ENCODE measurements around the gene OR1A1.
"Not testable (repeated sequence)": the region's sequence is repeated elsewhere in the genome, so short reads cannot be mapped to it uniquely, and the experiment has no call there.

Gene OR1A1, protein sequence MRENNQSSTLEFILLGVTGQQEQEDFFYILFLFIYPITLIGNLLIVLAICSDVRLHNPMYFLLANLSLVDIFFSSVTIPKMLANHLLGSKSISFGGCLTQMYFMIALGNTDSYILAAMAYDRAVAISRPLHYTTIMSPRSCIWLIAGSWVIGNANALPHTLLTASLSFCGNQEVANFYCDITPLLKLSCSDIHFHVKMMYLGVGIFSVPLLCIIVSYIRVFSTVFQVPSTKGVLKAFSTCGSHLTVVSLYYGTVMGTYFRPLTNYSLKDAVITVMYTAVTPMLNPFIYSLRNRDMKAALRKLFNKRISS

DNA sequence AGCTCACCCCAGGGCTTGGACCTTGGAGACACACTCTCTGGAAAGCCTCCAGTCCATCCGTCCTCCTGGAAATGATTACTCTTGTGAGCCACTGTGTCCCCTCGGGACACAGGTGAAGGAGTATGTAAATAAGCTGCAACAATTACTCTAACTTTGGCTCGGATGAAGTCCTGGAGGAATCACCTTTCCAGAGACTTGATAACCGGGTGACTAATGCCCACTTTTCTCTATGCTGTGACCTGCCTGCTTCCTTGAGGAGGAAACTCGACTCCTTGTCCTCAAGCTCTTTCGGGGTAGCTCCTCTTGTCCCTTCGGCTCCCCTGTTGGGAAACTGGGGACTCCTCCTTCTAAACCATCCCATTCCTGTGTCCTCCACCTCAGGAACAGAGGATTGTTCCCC is at the start of gene OR1A1:
OR1A1 (plus strand) TSS at position 301 of the 400 bp plus-strand sequence. CDS start 7,954 bp downstream, outside the sequence.
- ATAC-seq = no peak

DNA sequence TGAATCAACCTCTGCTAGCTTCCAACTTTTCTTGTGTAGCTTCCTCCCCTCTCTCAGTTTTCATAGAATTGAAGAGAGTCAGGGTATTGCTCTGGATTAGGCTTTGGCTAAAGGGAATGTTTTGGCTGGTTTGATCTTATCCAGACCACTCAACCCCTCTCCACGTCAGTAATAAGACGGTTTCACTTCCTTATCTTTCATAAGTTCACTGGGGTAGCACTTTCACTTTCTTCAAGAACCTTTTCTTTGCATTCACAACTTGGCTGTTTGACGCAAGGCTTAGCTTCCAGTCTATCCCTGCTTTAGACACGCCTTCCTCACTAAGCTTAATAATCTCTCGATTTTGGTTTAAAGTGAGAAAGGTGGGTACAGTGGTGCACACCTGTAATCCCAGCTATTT is 39.9 kb upstream of the OR1A1 start:
- no peak for ATAC-seq

DNA sequence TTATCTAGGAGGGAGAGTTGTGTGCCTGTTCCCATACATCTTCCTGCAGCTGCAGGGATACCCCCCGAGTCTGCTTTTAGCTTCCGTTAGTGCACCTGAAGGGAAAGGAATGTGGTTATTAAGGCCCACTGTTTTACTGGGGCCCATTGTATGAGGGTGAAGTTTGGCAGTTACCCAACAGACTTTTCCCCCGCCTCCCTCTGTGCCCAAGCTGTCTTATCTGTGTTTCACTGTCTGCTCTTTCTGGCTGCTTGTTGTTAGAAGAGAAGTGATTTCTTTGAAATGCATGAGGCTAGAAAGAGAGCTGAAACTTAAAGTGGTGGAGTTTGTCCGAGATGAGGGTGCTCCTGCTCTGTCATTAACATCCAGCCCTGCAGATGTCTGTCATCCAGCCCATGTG is 17.5 kb upstream of the OR1A1 start:
- no peak for ATAC-seq

DNA sequence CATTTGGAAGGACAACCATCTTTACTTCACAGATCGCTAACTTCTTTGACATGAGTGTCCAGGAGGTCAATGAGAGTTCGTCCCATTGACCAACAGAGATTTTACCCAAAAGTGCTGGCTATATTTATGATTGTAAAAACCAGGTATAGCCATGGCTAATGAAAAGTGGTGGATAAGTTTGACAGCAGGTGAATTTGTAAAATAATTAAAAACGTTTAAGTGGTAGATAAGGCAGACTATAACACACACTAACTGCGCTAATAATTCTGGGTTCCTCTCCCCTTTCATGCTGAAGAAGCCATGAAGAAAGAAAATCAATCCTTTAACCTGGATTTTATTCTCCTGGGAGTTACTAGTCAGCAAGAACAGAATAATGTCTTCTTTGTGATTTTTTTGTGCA is 10.2 kb upstream of the OR1A1 start, which contains the start of gene OR1A2:
OR1A2 (plus strand) TSS at position 301 of the 400 bp plus-strand sequence; CDS start at position 301, 0 bp downstream.
- ATAC-seq = no peak

DNA sequence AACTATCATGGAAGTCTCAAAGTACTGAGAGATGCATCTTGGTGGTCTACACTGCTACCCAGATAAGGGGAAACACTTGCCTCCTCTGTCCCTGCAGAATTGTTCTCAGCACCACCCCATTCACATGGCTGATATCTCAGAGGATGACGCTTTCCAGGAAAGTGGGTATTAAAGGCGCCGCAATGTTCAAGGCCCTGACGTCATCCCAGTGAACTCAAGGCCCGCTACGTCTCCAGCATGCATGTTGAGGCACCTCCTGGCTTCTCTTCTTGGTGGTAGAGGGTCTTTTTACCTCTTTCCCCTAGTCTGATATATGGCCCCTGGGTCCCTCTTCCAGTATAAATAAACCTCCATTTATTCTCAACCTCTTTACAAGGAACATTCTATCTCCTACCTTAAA is 1.0 kb downstream of the OR1A1 start:
- ATAC-seq = no peak

DNA sequence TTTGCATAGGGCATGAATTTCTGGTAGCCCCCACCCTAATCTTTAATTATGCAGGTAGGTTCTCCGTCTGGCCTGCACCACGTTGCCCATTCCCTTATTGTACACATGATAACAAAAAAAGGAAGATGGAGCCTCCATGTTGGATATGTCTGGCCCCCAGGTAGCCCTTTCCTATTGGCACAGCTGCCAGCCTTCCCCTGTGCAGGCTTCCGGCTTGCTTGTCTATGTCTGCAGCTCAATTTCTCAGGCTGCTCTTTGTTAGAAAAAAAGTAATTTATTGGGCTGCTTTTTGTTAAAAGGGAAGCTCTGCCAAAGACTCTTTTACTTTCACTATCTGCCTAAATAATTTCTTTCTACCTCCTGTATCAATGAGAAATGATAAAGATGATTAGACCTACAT is 5.5 kb downstream of the OR1A1 start:
- no peak for ATAC-seq

DNA sequence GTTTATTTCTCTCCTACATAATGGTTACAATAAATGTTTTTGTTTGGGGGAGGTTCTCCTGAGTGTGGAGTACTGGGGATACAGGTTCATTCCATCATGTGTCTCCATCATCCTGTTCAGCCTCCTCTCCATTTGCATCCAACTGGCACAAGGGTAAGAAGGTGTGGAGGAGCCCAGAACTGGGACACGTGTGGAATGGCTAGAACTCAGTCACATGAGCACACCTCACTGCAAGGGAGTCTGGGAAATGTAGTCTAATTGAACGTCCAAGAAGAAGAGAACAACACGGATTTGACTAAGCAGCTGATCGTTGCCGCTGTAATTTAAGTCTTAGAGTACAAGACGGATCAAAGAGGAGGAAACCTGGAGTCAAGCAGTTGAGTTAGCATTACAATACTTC is 6.1 kb downstream of the OR1A1 start:
- no peak for ATAC-seq

DNA sequence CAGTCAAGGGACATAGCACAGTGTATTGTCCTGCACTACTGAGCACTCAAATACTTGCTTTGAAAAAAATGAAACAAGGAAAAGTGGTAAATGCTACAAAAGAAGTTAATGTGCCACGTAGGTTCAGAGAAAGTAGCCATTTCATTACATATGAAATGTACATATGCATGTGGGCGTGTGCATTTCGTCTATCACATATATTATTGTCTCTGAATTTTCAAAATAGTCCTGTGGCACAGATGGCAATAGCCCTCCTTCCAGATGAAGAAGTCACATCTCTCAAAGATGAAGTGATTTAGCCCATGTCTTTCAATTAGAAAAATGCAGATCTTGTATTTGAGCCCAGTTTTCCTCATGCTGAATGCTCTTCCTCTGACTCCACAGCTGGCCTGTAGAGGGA is 12.5 kb downstream of the OR1A1 start:
- ATAC-seq = not testable (repeated sequence)

DNA sequence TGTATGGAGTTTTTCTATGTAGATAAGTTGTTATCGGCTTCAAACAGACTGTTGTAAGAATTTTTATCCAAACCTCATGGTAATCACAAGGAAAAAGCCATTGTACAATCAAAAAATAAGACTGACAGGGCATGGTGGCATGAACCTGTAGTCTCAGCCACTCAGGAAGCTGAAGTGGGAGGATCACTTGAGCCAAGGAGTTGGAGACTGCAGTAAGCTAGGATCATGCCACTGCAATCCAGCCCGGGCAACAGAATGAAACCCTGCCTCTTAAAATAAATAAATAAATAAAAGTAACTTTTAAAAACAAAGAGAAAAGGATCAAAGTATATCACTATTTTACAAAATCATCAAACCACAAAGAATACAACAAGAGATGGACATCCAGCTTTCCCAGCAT is 14.4 kb downstream of the OR1A1 start:
- no peak for ATAC-seq

DNA sequence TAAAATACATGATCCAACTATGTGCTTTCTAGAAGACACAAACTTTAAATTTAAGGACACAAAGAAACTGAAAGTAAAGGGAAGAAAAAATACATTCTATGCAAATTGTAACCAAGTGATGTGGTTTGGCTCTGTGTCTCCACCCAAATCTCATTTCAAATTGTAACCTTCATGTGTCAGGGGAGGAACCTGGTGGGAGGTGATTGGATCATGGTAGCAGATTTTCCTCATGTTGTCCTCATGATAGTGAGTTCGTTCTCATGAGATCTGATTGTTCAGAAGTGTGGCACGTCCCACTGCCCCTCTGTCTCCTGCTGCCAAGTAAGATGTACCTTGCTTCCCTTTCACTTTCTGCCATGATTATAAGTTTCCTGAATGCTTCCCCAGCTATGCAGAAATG is 15.0 kb downstream of the OR1A1 start:
- no peak for ATAC-seq

DNA sequence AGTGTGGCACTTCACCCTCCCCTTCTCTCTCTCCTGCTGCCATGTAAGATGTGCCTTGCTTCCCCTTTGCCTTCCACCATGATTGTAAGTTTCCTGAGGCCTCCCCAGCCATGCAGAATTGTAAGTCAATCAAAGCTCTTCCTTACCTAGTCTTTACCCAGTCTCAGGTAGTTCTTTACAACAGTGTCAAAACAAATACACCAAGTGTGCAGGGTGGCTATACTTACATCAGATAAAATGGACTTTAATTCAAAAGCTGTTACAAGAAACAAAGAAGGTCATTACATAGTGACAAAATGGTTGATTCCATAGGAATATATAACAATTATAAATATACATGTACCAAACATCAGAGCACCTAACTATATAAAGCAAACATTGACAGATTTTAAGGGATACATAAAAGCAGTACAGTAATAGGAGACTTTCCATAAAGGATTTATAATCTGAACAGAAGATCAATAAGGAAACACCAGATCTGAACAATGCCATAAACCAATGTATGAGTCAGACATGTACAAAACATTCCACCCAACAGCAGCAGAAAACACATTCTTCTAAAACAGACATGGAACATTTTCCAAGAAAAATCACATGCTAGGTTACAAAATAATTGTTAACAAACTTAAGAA is 17.4 kb downstream of the OR1A1 start:
- ATAC-seq = not testable (repeated sequence)

DNA sequence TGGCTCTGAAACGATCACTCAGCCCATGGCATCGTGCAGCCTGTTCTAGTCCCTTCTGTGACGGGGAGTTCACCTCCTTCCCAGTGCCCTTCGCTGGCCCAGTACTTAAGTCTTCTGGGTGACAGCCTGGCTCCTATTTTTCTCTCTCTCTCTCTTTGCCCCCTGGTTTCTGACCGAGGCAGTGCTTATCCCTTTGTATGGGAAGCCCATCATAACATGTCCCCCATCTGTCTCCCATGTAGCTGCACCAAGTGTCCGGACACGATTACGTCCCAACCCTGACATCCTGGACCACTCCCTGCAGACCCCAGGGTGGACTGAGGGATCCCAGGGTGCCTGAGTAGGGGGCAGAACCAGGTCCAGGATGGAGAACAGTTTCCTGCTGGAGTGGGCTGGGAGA is 24.8 kb downstream of the OR1A1 start:
- ATAC-seq = not testable (repeated sequence)

DNA sequence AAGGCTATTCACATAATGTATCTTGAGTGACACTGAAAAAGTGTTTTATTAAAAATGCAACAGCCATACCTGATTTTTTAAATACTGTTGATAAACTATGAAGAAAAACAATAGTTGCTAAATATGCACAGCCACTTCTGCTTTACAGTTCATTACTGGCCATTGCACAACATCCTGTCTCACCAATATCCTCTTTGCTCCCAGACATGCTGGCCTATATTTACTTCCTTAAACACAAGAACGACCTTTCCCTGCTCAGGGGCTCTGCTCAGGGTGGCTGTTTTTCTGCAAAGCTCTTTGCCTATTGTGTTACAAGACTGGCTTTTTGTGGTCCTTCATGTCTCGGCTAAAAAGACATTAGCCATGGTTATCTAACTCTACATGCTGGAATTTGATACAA is 31.2 kb downstream of the OR1A1 start:
- not testable (repeated sequence) for ATAC-seq

DNA sequence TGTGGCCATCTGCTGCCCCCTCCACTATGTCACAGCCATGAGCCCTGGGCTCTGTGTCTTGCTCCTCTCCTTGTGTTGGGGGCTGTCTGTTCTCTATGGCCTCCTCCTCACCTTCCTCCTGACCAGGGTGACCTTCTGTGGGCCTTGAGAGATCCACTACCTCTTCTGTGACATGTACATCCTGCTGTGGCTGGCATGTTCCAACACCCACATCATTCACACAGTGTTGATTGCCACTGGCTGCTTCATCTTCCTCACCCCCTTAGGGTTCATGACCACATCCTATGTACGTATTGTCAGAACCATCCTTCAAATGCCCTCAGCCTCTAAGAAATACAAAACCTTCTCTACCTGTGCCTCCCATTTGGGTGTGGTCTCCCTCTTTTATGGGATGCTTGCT is 33.6 kb downstream of the OR1A1 start:
- not testable (repeated sequence) for ATAC-seq

DNA sequence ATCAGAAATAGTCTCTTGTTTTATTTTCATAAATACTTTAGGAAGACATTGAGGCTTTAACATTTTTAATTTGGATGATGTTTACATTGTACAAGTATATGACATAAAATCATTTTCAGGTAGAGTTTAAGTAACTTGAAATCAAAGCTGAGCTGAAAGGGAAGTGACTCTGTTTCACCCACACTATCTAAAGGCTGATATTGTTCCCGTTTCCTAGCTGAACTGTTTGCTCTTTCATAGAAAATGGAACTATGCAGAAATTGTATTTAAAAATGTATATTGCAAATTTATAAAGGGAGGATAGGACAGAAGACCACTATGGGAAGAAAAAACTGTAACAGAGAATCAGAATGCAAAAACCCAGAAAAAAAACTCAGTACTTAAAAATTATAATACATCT is 37.4 kb downstream of the OR1A1 start:
- ATAC-seq = not testable (repeated sequence)

DNA sequence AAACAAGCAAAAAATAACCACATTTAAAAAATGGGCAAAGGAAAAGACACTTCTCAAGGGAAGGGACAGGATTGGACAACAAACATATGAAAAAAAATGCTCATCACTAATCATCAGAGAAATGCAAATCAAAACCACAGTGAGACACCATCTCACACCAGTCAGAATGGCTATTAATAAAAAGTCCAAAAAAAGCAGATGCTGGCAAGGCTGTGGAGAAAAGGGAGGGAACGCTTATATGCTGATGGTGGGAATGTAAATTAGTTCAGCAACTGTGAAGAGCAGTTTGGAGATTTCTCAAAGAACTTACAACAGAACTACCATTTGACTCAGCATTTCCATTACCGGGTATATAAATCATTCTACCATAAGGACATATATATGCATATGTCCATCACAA is 41.5 kb downstream of the OR1A1 start:
- ATAC-seq = not testable (repeated sequence)

DNA sequence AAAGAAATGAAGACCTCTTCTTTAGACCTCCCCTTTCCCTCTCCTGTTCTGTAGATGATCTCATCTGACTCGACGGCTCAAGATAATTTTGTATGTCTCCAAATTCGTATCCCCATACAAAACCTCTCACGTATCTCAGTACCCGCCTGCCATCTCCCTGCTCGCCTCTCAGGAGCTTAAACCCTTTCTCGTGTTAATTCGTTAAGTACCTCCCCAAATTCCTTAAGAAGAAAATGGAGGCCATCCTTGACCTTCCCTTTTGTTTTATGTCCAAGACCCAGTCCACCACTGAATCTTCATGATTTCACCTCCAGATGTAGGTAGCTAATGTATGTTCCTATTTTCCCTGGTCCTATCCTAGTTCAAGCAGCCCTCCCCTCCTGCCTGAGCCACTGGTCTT is 49.1 kb downstream of the OR1A1 start:
- no peak for ATAC-seq

DNA sequence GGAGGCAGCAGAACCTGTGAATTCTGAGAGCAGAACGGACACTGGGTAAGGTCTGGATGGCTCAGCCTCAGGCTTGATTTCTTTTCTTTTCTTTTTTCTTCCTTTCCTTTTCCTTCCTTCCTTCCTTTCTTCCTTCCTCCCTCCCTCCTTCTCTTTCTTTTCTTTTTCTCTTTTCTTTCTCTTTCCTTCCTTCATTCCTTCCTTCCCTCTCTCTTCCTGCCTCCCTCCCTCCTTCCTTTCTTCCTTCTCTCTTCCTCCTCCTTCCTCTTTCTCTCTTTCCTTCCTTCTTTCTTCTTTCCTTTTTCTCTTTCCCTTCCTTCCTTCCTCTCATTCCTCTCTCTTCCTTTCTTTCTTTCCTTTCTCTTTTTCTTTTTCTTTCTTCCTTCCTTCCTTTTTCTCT is 52.7 kb downstream of the OR1A1 start:
- ATAC-seq = no peak

DNA sequence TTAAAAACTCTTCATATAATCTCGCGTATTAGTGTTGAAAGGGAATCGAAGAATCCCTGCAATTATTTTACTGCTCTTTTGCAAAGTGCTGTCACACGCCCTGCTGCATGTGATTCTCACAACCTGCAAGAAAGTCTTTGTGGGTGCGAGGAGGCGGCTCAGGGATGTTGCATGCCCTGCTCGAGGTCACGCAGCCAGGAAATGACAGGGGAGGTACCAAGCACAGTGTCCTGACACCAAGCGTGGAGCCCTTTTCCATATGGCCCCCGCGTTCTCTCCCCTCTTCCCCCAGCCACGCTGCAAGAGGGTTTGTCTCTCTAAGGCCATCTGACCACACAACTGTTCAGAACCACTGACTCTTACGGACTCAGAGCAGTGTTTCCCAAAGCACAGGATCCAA is 53.1 kb downstream of the OR1A1 start:
- no peak for ATAC-seq
